Astrocyte of the hippocampus (primary cell): Measurements from ENCODE around the gene DDX1.
A peak's percentile ranks its signal among the peaks of the same experiment; 100 is the strongest.
"Not testable (repeated sequence)": the region's sequence is repeated elsewhere in the genome, so short reads cannot be mapped to it uniquely, and the experiment has no call there.

Experiments
- DNase-seq: peaks from one replicate; pipeline ENCODE4 v3.0.0; 2011; ENCODE audit warnings: low read depth, low spot score

Gene DDX1

GRCh38 chr2:15591692-15592463, at the start of gene DDX1:
Gene DDX1 (plus strand): TSS chr2:15591868. CDS start chr2:15591934, 66 bp downstream.
- DNase-seq: peak; percentile 95

- DNase-seq: not testable (repeated sequence)
Observed at GRCh38 chr2:15542269-15542668, 49.4 kb upstream of the DDX1 start.

GRCh38 chr2:15543053-15543452, 48.6 kb upstream of the DDX1 start:
- DNase-seq: no peak

GRCh38 chr2:15543541-15543940, 48.1 kb upstream of the DDX1 start:
- DNase-seq: no peak

- DNase-seq: no peak
Observed at GRCh38 chr2:15544227-15544626, 47.4 kb upstream of the DDX1 start.

GRCh38 chr2:15546297-15547098, 45.2 kb upstream of the DDX1 start:
- DNase-seq: no peak

GRCh38 chr2:15547115-15547876, 44.4 kb upstream of the DDX1 start:
- no peak for DNase-seq

GRCh38 chr2:15548974-15549373, 42.7 kb upstream of the DDX1 start:
- DNase-seq: no peak

- DNase-seq: no peak
Observed at GRCh38 chr2:15553519-15553918, 38.1 kb upstream of the DDX1 start.

- no peak for DNase-seq
Observed at GRCh38 chr2:15553951-15554350, 37.7 kb upstream of the DDX1 start.

- DNase-seq: no peak
Observed at GRCh38 chr2:15554525-15555218, 37.0 kb upstream of the DDX1 start.

- DNase-seq: no peak
Observed at GRCh38 chr2:15555760-15556193, 35.9 kb upstream of the DDX1 start.

GRCh38 chr2:15556311-15556930, 35.2 kb upstream of the DDX1 start:
- no peak for DNase-seq

- DNase-seq: no peak
Observed at GRCh38 chr2:15557887-15558311, 33.8 kb upstream of the DDX1 start.

- no peak for DNase-seq
Observed at GRCh38 chr2:15559379-15560139, 32.1 kb upstream of the DDX1 start.

GRCh38 chr2:15560140-15560987, 31.3 kb upstream of the DDX1 start:
- peak; percentile 64 for DNase-seq

GRCh38 chr2:15560988-15561573, 30.6 kb upstream of the DDX1 start, which contains the start of gene NBAS:
Gene NBAS (minus strand): TSS chr2:15561334. CDS start chr2:15561304, 30 bp downstream.
- DNase-seq: peak; percentile 93

- peak; percentile 61 for DNase-seq
Observed at GRCh38 chr2:15561574-15562344, 29.9 kb upstream of the DDX1 start.
